Calu3 (cell line): ENCODE data around the gene FAM72B. TPM values are rescaled to one million over a fixed set of nuclear protein-coding genes. Genes with fewer than 3 reads are reported as not detected.
"Not testable (repeated sequence)": the region's sequence is repeated elsewhere in the genome, so short reads cannot be mapped to it uniquely, and the experiment has no call there.

Experiments
- BruUV-seq: library from RNA; stranded (reverse); fragments of 400-500 nt; replicated peaks from 2 replicates; lab custom pipeline; 2021; lab: Mats Ljungman, UMichigan
- CTCF ChIA-PET: fragments of 300-600 bp; sonication (Branson Sonifier 250); formaldehyde crosslinking; loops from one replicate; lab custom pipeline; 2022; ENCODE audit warnings: antibody characterized with exemption; lab: Charles Lee
- DNase-seq: peaks from one replicate; pipeline ENCODE4 v3.0.0; 2022
- H3K27ac Mint-ChIP-seq: one replicate; pipeline ENCODE4 v1.8.0; 2022; ENCODE audit warnings: mixed read lengths; ENCODE audit not compliant: unreplicated experiment
- H3K27me3 Mint-ChIP-seq: one replicate; pipeline ENCODE4 v1.8.0; 2022; ENCODE audit warnings: mixed read lengths; ENCODE audit not compliant: unreplicated experiment
- H3K36me3 Mint-ChIP-seq: one replicate; pipeline ENCODE4 v1.8.0; 2022; ENCODE audit warnings: mild to moderate bottlenecking, moderate library complexity, mixed read lengths; ENCODE audit not compliant: insufficient read depth, unreplicated experiment
- H3K4me1 Mint-ChIP-seq: one replicate; pipeline ENCODE4 v1.8.0; 2022; ENCODE audit warnings: mild to moderate bottlenecking, low read depth, mixed read lengths; ENCODE audit not compliant: unreplicated experiment
- H3K4me3 Mint-ChIP-seq: one replicate; pipeline ENCODE4 v1.8.0; 2022; ENCODE audit warnings: mild to moderate bottlenecking, low read depth, moderate library complexity, mixed read lengths; ENCODE audit not compliant: unreplicated experiment
- H3K9me3 Mint-ChIP-seq: one replicate; pipeline ENCODE4 v1.8.0; 2022; ENCODE audit warnings: low read depth, mixed read lengths; ENCODE audit not compliant: unreplicated experiment
- intact Hi-C: fragments of 100-400 bp; cut with micrococcal nuclease; formaldehyde crosslinking; loops from one replicate; pipeline ENCODE4 v1.10.0; 2022; ENCODE audit not compliant: unreplicated experiment
- total RNA-seq: library from RNA; stranded (reverse); gene quantifications from 2 replicates; pipeline ENCODE4 v1.2.3, GENCODE V29; 2022

Gene FAM72B
- total RNA-seq, 1 experiment from 2014 or later, result 9.8 TPM

GRCh38 chr1:121200232-121200631 is 16.1 kb upstream of the FAM72B start:
- H3K9me3 Mint-ChIP-seq, intact Hi-C loops, CTCF ChIA-PET: not testable (repeated sequence)

GRCh38 chr1:121199763-121200162 is 15.6 kb upstream of the FAM72B start:
- H3K9me3 Mint-ChIP-seq, result not testable (repeated sequence)

More at GRCh38 chr1:121200232-121200631, 16.1 kb upstream of the FAM72B start:
- not testable (repeated sequence) for H3K27ac Mint-ChIP-seq, H3K4me1 Mint-ChIP-seq, H3K36me3 Mint-ChIP-seq, H3K4me3 Mint-ChIP-seq, H3K27me3 Mint-ChIP-seq, BruUV-seq, DNase-seq

GRCh38 chr1:121197095-121197882 is 13.1 kb upstream of the FAM72B start:
- DNase-seq, H3K9me3 Mint-ChIP-seq, BruUV-seq, intact Hi-C loops, CTCF ChIA-PET, H3K27me3 Mint-ChIP-seq, H3K27ac Mint-ChIP-seq, H3K36me3 Mint-ChIP-seq, H3K4me3 Mint-ChIP-seq, H3K4me1 Mint-ChIP-seq: not testable (repeated sequence)

More at GRCh38 chr1:121199763-121200162, 15.6 kb upstream of the FAM72B start:
- CTCF ChIA-PET, H3K27ac Mint-ChIP-seq, intact Hi-C loops, DNase-seq, BruUV-seq, H3K36me3 Mint-ChIP-seq, H3K4me3 Mint-ChIP-seq, H3K27me3 Mint-ChIP-seq, H3K4me1 Mint-ChIP-seq: not testable (repeated sequence)

GRCh38 chr1:121192512-121192911 is 8.4 kb upstream of the FAM72B start:
- H3K9me3 Mint-ChIP-seq, H3K36me3 Mint-ChIP-seq, CTCF ChIA-PET, H3K4me1 Mint-ChIP-seq, intact Hi-C loops, BruUV-seq, DNase-seq, H3K4me3 Mint-ChIP-seq, H3K27me3 Mint-ChIP-seq, H3K27ac Mint-ChIP-seq: not testable (repeated sequence)

GRCh38 chr1:121187914-121188313 is 3.8 kb upstream of the FAM72B start:
- H3K27me3 Mint-ChIP-seq, CTCF ChIA-PET, H3K4me1 Mint-ChIP-seq, intact Hi-C loops, H3K9me3 Mint-ChIP-seq, DNase-seq, H3K27ac Mint-ChIP-seq: not testable (repeated sequence)
- BruUV-seq, result TSS peak; percentile 9
- Mint-ChIP-seq H3K36me3 (peaks cover 14% of the 10 kb centered on the region), H3K4me3 (peak overlapping the region; percentile 34)

- H3K4me1 Mint-ChIP-seq, H3K4me3 Mint-ChIP-seq, H3K9me3 Mint-ChIP-seq, H3K27me3 Mint-ChIP-seq, DNase-seq, H3K27ac Mint-ChIP-seq, BruUV-seq, CTCF ChIA-PET, intact Hi-C loops: not testable (repeated sequence)
- H3K36me3 Mint-ChIP-seq, result peaks cover 14% of the 10 kb centered on the region
These were observed 2.1 kb upstream of the FAM72B start for GRCh38 chr1:121186191-121186590.

GRCh38 chr1:121185140-121185708 is 1.1 kb upstream of the FAM72B start:
- Mint-ChIP-seq H3K27ac (peak overlapping the region; percentile 75), H3K36me3 (peaks cover 14% of the 10 kb centered on the region), H3K4me3 (peak overlapping the region; percentile 70)
- CTCF ChIA-PET, H3K9me3 Mint-ChIP-seq, BruUV-seq, H3K4me1 Mint-ChIP-seq, intact Hi-C loops, H3K27me3 Mint-ChIP-seq, DNase-seq: not testable (repeated sequence)

- Mint-ChIP-seq H3K36me3 (peaks cover 14% of the 10 kb centered on the region), H3K4me3 (peak overlapping the region; percentile 72)
- H3K27me3 Mint-ChIP-seq, H3K27ac Mint-ChIP-seq, H3K4me1 Mint-ChIP-seq, CTCF ChIA-PET, DNase-seq, BruUV-seq, H3K9me3 Mint-ChIP-seq, intact Hi-C loops: not testable (repeated sequence)
These were observed 273 bp downstream of the FAM72B start for GRCh38 chr1:121183867-121184266.

GRCh38 chr1:121178197-121178596 is 5.9 kb downstream of the FAM72B start:
- H3K27me3 Mint-ChIP-seq, H3K27ac Mint-ChIP-seq, H3K36me3 Mint-ChIP-seq, CTCF ChIA-PET, DNase-seq, intact Hi-C loops, BruUV-seq, H3K4me3 Mint-ChIP-seq, H3K4me1 Mint-ChIP-seq, H3K9me3 Mint-ChIP-seq: not testable (repeated sequence)

GRCh38 chr1:121176649-121177048 is 7.5 kb downstream of the FAM72B start:
- H3K4me3 Mint-ChIP-seq, H3K36me3 Mint-ChIP-seq, H3K4me1 Mint-ChIP-seq, H3K27ac Mint-ChIP-seq, H3K27me3 Mint-ChIP-seq, BruUV-seq, intact Hi-C loops, DNase-seq, H3K9me3 Mint-ChIP-seq, CTCF ChIA-PET: not testable (repeated sequence)
